Neutrophil (primary cell): ENCODE results near the gene CLMN.

ENCODE experiments used
- H3K27ac ChIP-seq: fragments of 200-600 bp; sonication (generic); 2 replicates; pipeline ENCODE4 v1.5.1; 2016; ENCODE audit warnings: mild to moderate bottlenecking, moderate library complexity
- H3K27me3 ChIP-seq: fragments of 200-600 bp; sonication (generic); 2 replicates; pipeline ENCODE4 v1.6.0; 2016; ENCODE audit warnings: mild to moderate bottlenecking
- H3K36me3 ChIP-seq: fragments of 200-600 bp; sonication (generic); 2 replicates; pipeline ENCODE4 v1.5.1; 2017
- H3K4me1 ChIP-seq, 2 experiments: fragments of 200-600 bp in 1 of 2; sonication (generic) in 1 of 2; 1 replicate in 1 of 2; 2 replicates in 1 of 2; pipeline versions ENCODE4 v1.5.1 to v1.6.1; 2013 to 2016; ENCODE audit warnings: low read depth in 1 of 2, low read length in 1 of 2, mild to moderate bottlenecking in 1 of 2, moderate library complexity in 1 of 2; ENCODE audit not compliant: control insufficient read depth in 1 of 2, insufficient read depth in 1 of 2
- H3K4me3 ChIP-seq, 2 experiments: fragments of 200-600 bp in 1 of 2; sonication (generic) in 1 of 2; 1 replicate in 1 of 2; 2 replicates in 1 of 2; pipeline ENCODE4 v1.5.1; 2013 to 2016; ENCODE audit warnings: low read depth in 1 of 2, low read length in 1 of 2, mild to moderate bottlenecking in 1 of 2, moderate library complexity in 1 of 2
- H3K9me3 ChIP-seq: fragments of 200-600 bp; sonication (generic); 2 replicates; pipeline ENCODE4 v1.5.1; 2016
- CTCF ChIP-seq: fragments of 200-600 bp; sonication (generic); IDR thresholded peaks from 2 replicates; pipeline ENCODE4 v1.5.1; 2016; ENCODE audit warnings: antibody characterized with exemption

The CLMN gene

GRCh38 chr14:95355422-95355821 lies 35.7 kb upstream of the CLMN start:
- TF ChIP-seq CTCF, result no peak
- no peaks in the 10 kb centered on the region for H3K4me1 ChIP-seq

GRCh38 chr14:95354834-95355233 lies 35.1 kb upstream of the CLMN start:
- Histone ChIP-seq H3K36me3 (no peaks in the 10 kb centered on the region), H3K9me3 (no peaks in the 10 kb centered on the region)
- TF ChIP-seq CTCF, result no peak

More at GRCh38 chr14:95355422-95355821, 35.7 kb upstream of the CLMN start:
- no peak overlapping the region for H3K27ac ChIP-seq
- no peaks in the 10 kb centered on the region for H3K9me3 ChIP-seq
- peaks cover 15% of the 10 kb centered on the region for H3K27me3 ChIP-seq
- H3K4me3 ChIP-seq, result no peak overlapping the region
- no peaks in the 10 kb centered on the region for H3K36me3 ChIP-seq

GRCh38 chr14:95353664-95354063 lies 34.0 kb upstream of the CLMN start:
- Histone ChIP-seq H3K4me3 (no peak overlapping the region), H3K27me3 (no peaks in the 10 kb centered on the region), H3K36me3 (no peaks in the 10 kb centered on the region), H3K27ac (no peak overlapping the region), H3K9me3 (no peaks in the 10 kb centered on the region), H3K4me1 (no peaks in the 10 kb centered on the region)
- no peak for TF ChIP-seq CTCF

More at GRCh38 chr14:95354834-95355233, 35.1 kb upstream of the CLMN start:
- no peak overlapping the region for H3K4me3 ChIP-seq
- no peaks in the 10 kb centered on the region for H3K4me1 ChIP-seq
- no peak overlapping the region for H3K27ac ChIP-seq
- H3K27me3 ChIP-seq, result peaks cover 9% of the 10 kb centered on the region

GRCh38 chr14:95353007-95353406 lies 33.3 kb upstream of the CLMN start:
- H3K36me3 ChIP-seq, result no peaks in the 10 kb centered on the region
- H3K9me3 ChIP-seq, result no peaks in the 10 kb centered on the region
- H3K27me3 ChIP-seq, result no peaks in the 10 kb centered on the region
- no peak overlapping the region for H3K4me3 ChIP-seq
- TF ChIP-seq CTCF, result no peak
- H3K4me1 ChIP-seq, result no peaks in the 10 kb centered on the region
- no peak overlapping the region for H3K27ac ChIP-seq

- no peaks in the 10 kb centered on the region for H3K36me3 ChIP-seq
- no peak for TF ChIP-seq CTCF
- no peaks in the 10 kb centered on the region for H3K4me1 ChIP-seq
- H3K9me3 ChIP-seq, result no peaks in the 10 kb centered on the region
- H3K4me3 ChIP-seq, result no peak overlapping the region
- H3K27me3 ChIP-seq, result no peaks in the 10 kb centered on the region
- H3K27ac ChIP-seq, result no peak overlapping the region
These were observed 32.8 kb upstream of the CLMN start for GRCh38 chr14:95352481-95352880.

- Histone ChIP-seq H3K4me1 (no peaks in the 10 kb centered on the region), H3K27me3 (no peaks in the 10 kb centered on the region), H3K27ac (no peak overlapping the region), H3K9me3 (no peaks in the 10 kb centered on the region), H3K36me3 (no peaks in the 10 kb centered on the region), H3K4me3 (no peak overlapping the region)
- no peak for TF ChIP-seq CTCF
These were observed 29.5 kb upstream of the CLMN start for GRCh38 chr14:95349241-95349640.
